IMR-90 (cell line): Measurements from ENCODE around the gene KATNBL1. TPM values are rescaled to one million over a fixed set of nuclear protein-coding genes. Genes with fewer than 3 reads are reported as not detected.

Experiments used
- ATAC-seq: fragments of 200-7000 bp; cut with Tn5 transposase; 2 replicates; pipeline ENCODE4 v1.9.1; 2020; ENCODE audit warnings: low read depth, mild to moderate bottlenecking, moderate library complexity
- BruUV-seq: library from RNA; stranded (reverse); fragments of 400-500 nt; replicated peaks from 2 replicates; lab custom pipeline; 2021; lab: Mats Ljungman, UMichigan
- CTCF ChIA-PET: fragments of 300-600 bp; formaldehyde crosslinking; extraction: SDS; loops from one replicate; lab custom pipeline; 2021; ENCODE audit warnings: antibody characterized with exemption; lab: Yijun Ruan, JAX
- POLR2A ChIA-PET: fragments of 300-600 bp; sonication (Branson Sonifier 250); formaldehyde crosslinking; loops from one replicate; lab custom pipeline; 2022; ENCODE audit warnings: antibody characterized with exemption; ENCODE audit not compliant: unreplicated experiment; lab: Charles Lee
- DNase-seq: peaks from one replicate; pipeline ENCODE4 v3.0.0; 2013
- H2AFZ ChIP-seq: replicated peaks from 2 replicates; pipeline ENCODE3; 2013; ENCODE audit warnings: low read length, mild to moderate bottlenecking; ENCODE audit not compliant: poor library complexity
- H2AK5ac ChIP-seq: 2 replicates; pipeline ENCODE4 v1.6.1; 2013; ENCODE audit warnings: low read depth, low read length, inconsistent platforms
- H2AK9ac ChIP-seq: replicated peaks from 2 replicates; pipeline ENCODE3; 2013; ENCODE audit warnings: mild to moderate bottlenecking, low read depth, low read length, moderate library complexity; ENCODE audit not compliant: poor library complexity
- H2BK120ac ChIP-seq: 2 replicates; pipeline ENCODE4 v1.6.1; 2013; ENCODE audit warnings: low read depth, low read length, inconsistent platforms
- H2BK15ac ChIP-seq: 3 replicates; pipeline ENCODE4 v1.6.1; 2013; ENCODE audit warnings: low read depth, low read length, inconsistent platforms
- H2BK20ac ChIP-seq: 2 replicates; pipeline ENCODE4 v1.6.1; 2013; ENCODE audit warnings: low read depth, mild to moderate bottlenecking, inconsistent platforms, low read length, moderate library complexity
- H2BK5ac ChIP-seq: 2 replicates; pipeline ENCODE4 v1.6.1; 2013; ENCODE audit warnings: mild to moderate bottlenecking, low read depth, low read length, inconsistent platforms; ENCODE audit not compliant: poor library complexity, severe bottlenecking
- H3K14ac ChIP-seq: replicated peaks from 2 replicates; pipeline ENCODE4 v1.6.1; 2013; ENCODE audit warnings: low read depth, low read length, inconsistent platforms
- H3K18ac ChIP-seq: 2 replicates; pipeline ENCODE4 v1.6.1; 2013; ENCODE audit warnings: low read depth, low read length, control low read depth
- H3K23ac ChIP-seq: 2 replicates; pipeline ENCODE4 v1.6.1; 2013; ENCODE audit warnings: low read depth, low read length, inconsistent platforms
- H3K27ac ChIP-seq: 2 replicates; pipeline ENCODE4 v1.5.1; 2013; ENCODE audit warnings: mild to moderate bottlenecking, control low read depth, low read length; ENCODE audit not compliant: insufficient read depth
- H3K27me3 ChIP-seq: 2 replicates; pipeline ENCODE4 v1.6.1; 2013; ENCODE audit warnings: low read length; ENCODE audit not compliant: control insufficient read depth, insufficient read depth
- H3K36me3 ChIP-seq: 2 replicates; pipeline ENCODE4 v1.6.1; 2013; ENCODE audit warnings: low read length, mixed read lengths; ENCODE audit not compliant: control insufficient read depth, insufficient read depth
- H3K4ac ChIP-seq: 2 replicates; pipeline ENCODE4 v1.6.1; 2013; ENCODE audit warnings: low read depth, low read length, inconsistent platforms
- H3K4me1 ChIP-seq: 2 replicates; pipeline ENCODE4 v1.6.1; 2013; ENCODE audit warnings: low read length, mixed read lengths; ENCODE audit not compliant: control insufficient read depth, insufficient read depth
- H3K4me2 ChIP-seq: 2 replicates; pipeline ENCODE4 v1.6.1; 2013; ENCODE audit warnings: low read depth, mild to moderate bottlenecking, control low read depth, low read length, moderate library complexity
- H3K4me3 ChIP-seq: 2 replicates; pipeline ENCODE4 v1.5.1; 2013; ENCODE audit warnings: low read depth, mild to moderate bottlenecking, control low read depth, low read length, moderate library complexity; ENCODE audit not compliant: insufficient read depth
- H3K56ac ChIP-seq: 2 replicates; pipeline ENCODE4 v1.6.1; 2013; ENCODE audit warnings: low read length, inconsistent platforms; ENCODE audit not compliant: insufficient read depth; ENCODE audit errors: extremely low read depth
- H3K79me1 ChIP-seq, 2 experiments: 2 replicates each; pipeline ENCODE4 v1.6.1; 2013; ENCODE audit warnings: low read length in 2 of 2, inconsistent platforms in 1 of 2, low read depth in 1 of 2
- H3K9ac ChIP-seq: 2 replicates; pipeline ENCODE4 v1.6.1; 2013; ENCODE audit warnings: low read depth, low read length, control low read depth
- H3K9me1 ChIP-seq: 2 replicates; pipeline ENCODE4 v1.6.1; 2013; ENCODE audit warnings: low read length, inconsistent platforms; ENCODE audit not compliant: insufficient read depth
- H3K9me3 ChIP-seq: 2 replicates; pipeline ENCODE4 v1.6.1; 2013; ENCODE audit warnings: low read length; ENCODE audit not compliant: control insufficient read depth, insufficient read depth
- H4K20me1 ChIP-seq: 2 replicates; pipeline ENCODE4 v1.6.1; 2013; ENCODE audit warnings: low read length, inconsistent platforms; ENCODE audit not compliant: insufficient read depth
- H4K5ac ChIP-seq: 2 replicates; pipeline ENCODE4 v1.6.1; 2013; ENCODE audit warnings: mild to moderate bottlenecking, low read depth, low read length, control low read depth
- H4K8ac ChIP-seq, 2 experiments: 2 replicates each; pipeline ENCODE4 v1.6.1; 2013; ENCODE audit warnings: low read depth in 2 of 2, low read length in 2 of 2, control low read depth in 1 of 2, inconsistent platforms in 1 of 2
- H4K91ac ChIP-seq: 2 replicates; pipeline ENCODE4 v1.6.1; 2013; ENCODE audit warnings: low read depth, low read length, inconsistent platforms; ENCODE audit not compliant: insufficient read depth
- NFE2L2 ChIP-seq: fragments of 150-350 bp; IDR thresholded peaks from 2 replicates; pipeline ENCODE4 v1.6.1; 2016; ENCODE audit warnings: low read depth, mild to moderate bottlenecking, low read length
- SMC3 ChIP-seq: fragments of 150-350 bp; IDR thresholded peaks from 2 replicates; pipeline ENCODE4 v1.6.1; 2016; ENCODE audit warnings: low read depth, mild to moderate bottlenecking, antibody characterized with exemption, low read length, moderate library complexity
- dilution Hi-C: fragments of 300-500 bp; cut with HindIII; formaldehyde crosslinking; loops from one replicate; pipeline ENCODE4 v1.14.3; 2018; ENCODE audit warnings: low sequenced_read_pairs; ENCODE audit not compliant: unreplicated experiment
- in situ Hi-C: fragments of 300-500 bp; cut with MboI; formaldehyde crosslinking; loops from 3 replicates; pipeline ENCODE4 v1.14.3; 2019; ENCODE audit warnings: low sequenced_read_pairs, inconsistent platforms, mixed read lengths
- intact Hi-C: fragments of 100-400 bp; cut with micrococcal nuclease; formaldehyde crosslinking; loops from 2 replicates; pipeline ENCODE4 v1.10.0; 2022
- polyA plus RNA-seq, 3 experiments: library from polyadenylated mRNA; depleted of rRNA; stranded (reverse); fragments of >200 nt; gene quantifications; 2 replicates each; pipeline ENCODE4 v1.2.3, GENCODE V29; 2012; ENCODE audit warnings: low replicate concordance in 1 of 3
- total RNA-seq: library from RNA; depleted of rRNA; stranded (reverse); fragments of >200 nt; gene quantifications from 2 replicates; pipeline ENCODE4 v1.2.3, GENCODE V29; 2012
- TF ChIP-seq, protein P1 (sequence below): fragments of 150-350 bp; IDR thresholded peaks from 2 replicates; pipeline ENCODE4 v1.6.1; 2016; ENCODE audit warnings: low read depth, mild to moderate bottlenecking, low read length, moderate library complexity, borderline replicate concordance

The KATNBL1 gene
- total and polyA plus RNA-seq, 2 of the 4 experiments (the other 2 are of a cell fraction), result 17.1 to 24.0 TPM

DNA sequence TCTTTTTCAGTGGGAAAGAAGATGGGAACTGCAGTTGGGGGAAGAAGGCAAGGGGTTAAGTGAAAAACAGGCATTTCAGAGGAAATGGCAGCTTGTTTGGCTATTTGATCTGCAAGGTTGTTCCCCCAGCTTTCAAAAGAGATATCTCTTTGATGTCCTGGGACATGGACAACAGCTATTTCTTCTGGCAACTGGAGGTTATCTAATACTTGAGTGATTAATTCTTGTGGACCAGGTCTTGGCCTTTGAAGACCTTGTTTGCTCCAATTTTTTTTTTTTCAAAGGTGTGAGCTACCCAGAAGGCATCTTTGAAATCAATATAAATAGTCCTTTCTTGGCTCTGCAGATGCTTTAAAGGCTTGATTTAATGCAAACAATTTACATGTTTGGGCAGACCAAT lies 51.5 kb downstream of the KATNBL1 start:
- POLR2A ChIA-PET, result no interaction called here
- H2AFZ ChIP-seq, result no peak overlapping the region

More for the DNA sequence above, 51.5 kb downstream of the KATNBL1 start:
- Histone ChIP-seq H3K4me2 (no peak overlapping the region), H2BK120ac (no peak overlapping the region), H3K4me1 (no peaks in the 10 kb centered on the region), H3K79me1 (peaks cover 13 to 33% of the 10 kb centered on the region in 2 experiments), H2AK5ac (no peak overlapping the region), H2AK9ac (no peak overlapping the region), H3K4ac (no peak overlapping the region), H2BK20ac (no peak overlapping the region), H3K18ac (no peak overlapping the region), H3K56ac (no peak overlapping the region), H4K91ac (no peak overlapping the region), H3K14ac (no peak overlapping the region), H4K8ac (no peak overlapping the region), H3K4me3 (no peak overlapping the region), H3K9me3 (peaks cover 32% of the 10 kb centered on the region), H3K36me3 (peaks cover 33% of the 10 kb centered on the region), H3K27me3 (no peaks in the 10 kb centered on the region), H2BK5ac (no peak overlapping the region), H4K20me1 (no peaks in the 10 kb centered on the region), H3K27ac (no peak overlapping the region), H3K9ac (no peak overlapping the region), H3K9me1 (no peaks in the 10 kb centered on the region), H3K23ac (no peak overlapping the region), H2BK15ac (no peak overlapping the region), H4K5ac (no peak overlapping the region)
- in situ Hi-C loops (no loop called here), dilution Hi-C loops (no loop called here), intact Hi-C loops (no loop called here)
- DNase-seq (no peak), ATAC-seq (no peak)
- CTCF ChIA-PET, result interaction anchor here (0.7 kb wide), 1 partner anchor 972 kb away, joined by 4 read pairs; no protein-coding TSS in a partner anchor
- no TSS peak for BruUV-seq
- TF ChIP-seq, protein P1, sequence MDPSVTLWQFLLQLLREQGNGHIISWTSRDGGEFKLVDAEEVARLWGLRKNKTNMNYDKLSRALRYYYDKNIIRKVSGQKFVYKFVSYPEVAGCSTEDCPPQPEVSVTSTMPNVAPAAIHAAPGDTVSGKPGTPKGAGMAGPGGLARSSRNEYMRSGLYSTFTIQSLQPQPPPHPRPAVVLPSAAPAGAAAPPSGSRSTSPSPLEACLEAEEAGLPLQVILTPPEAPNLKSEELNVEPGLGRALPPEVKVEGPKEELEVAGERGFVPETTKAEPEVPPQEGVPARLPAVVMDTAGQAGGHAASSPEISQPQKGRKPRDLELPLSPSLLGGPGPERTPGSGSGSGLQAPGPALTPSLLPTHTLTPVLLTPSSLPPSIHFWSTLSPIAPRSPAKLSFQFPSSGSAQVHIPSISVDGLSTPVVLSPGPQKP, result no peak
- no peak for TF ChIP-seq SMC3
- TF ChIP-seq NFE2L2, result no peak
